C4-2B (cell line): Measurements from ENCODE around the gene MIPEP.

Experiments
- H3K27ac ChIP-seq: fragments of 450-650 bp; 2 replicates; pipeline ENCODE4 v1.5.1; 2017
- ZFX ChIP-seq: fragments of 450-650 bp; IDR thresholded peaks from 2 replicates; pipeline ENCODE4 v1.6.1; 2017
- TF ChIP-seq, protein P1 (sequence below): fragments of 450-650 bp; conservative IDR thresholded peaks from 2 replicates; pipeline ENCODE4 v1.5.1; 2017; ENCODE audit warnings: mild to moderate bottlenecking

The MIPEP gene

DNA sequence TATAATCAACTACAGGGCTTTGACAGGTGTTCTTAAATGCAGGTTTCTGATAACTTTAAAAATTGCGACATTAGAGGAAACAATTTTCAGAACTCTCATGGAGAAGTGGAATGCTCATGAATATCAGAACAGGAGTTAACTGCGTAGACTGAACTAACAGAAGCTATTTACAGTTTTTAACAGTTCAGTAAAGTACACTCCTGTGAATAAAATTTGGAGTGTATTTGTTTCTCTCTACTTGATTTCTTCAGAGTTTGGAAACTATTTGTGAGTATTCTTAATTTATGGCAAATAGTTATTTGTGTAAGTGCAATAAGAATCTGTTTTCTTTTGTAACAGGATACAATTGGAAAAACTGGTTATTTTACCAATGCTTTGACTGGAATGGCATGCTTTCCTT lies 204.6 kb downstream of the MIPEP start:
- TF ChIP-seq ZFX: no peak
- TF ChIP-seq, protein P1, sequence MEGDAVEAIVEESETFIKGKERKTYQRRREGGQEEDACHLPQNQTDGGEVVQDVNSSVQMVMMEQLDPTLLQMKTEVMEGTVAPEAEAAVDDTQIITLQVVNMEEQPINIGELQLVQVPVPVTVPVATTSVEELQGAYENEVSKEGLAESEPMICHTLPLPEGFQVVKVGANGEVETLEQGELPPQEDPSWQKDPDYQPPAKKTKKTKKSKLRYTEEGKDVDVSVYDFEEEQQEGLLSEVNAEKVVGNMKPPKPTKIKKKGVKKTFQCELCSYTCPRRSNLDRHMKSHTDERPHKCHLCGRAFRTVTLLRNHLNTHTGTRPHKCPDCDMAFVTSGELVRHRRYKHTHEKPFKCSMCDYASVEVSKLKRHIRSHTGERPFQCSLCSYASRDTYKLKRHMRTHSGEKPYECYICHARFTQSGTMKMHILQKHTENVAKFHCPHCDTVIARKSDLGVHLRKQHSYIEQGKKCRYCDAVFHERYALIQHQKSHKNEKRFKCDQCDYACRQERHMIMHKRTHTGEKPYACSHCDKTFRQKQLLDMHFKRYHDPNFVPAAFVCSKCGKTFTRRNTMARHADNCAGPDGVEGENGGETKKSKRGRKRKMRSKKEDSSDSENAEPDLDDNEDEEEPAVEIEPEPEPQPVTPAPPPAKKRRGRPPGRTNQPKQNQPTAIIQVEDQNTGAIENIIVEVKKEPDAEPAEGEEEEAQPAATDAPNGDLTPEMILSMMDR: no peak
- no peak overlapping the region for H3K27ac ChIP-seq

DNA sequence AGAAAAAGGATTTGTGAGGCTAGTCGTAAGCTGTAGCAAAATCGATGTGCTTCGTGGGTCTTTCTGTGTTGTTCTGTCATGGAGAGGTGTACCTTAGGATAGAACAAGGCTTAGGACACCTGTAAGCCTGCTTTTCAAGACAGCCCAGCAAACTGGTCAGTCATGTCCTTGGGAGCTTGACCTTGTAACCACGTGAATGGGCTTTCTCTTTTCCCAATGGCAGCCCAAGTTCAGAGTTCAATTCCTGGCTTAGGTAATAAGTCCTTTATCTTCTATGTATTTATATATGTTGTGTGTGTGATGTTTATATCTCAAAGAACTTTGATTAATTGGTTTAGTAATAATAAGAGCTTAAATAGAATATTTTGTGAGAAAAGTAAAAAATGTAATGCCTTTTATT lies 206.1 kb downstream of the MIPEP start:
- TF ChIP-seq, protein P1: no peak
- no peak for TF ChIP-seq ZFX
- no peak overlapping the region for H3K27ac ChIP-seq

DNA sequence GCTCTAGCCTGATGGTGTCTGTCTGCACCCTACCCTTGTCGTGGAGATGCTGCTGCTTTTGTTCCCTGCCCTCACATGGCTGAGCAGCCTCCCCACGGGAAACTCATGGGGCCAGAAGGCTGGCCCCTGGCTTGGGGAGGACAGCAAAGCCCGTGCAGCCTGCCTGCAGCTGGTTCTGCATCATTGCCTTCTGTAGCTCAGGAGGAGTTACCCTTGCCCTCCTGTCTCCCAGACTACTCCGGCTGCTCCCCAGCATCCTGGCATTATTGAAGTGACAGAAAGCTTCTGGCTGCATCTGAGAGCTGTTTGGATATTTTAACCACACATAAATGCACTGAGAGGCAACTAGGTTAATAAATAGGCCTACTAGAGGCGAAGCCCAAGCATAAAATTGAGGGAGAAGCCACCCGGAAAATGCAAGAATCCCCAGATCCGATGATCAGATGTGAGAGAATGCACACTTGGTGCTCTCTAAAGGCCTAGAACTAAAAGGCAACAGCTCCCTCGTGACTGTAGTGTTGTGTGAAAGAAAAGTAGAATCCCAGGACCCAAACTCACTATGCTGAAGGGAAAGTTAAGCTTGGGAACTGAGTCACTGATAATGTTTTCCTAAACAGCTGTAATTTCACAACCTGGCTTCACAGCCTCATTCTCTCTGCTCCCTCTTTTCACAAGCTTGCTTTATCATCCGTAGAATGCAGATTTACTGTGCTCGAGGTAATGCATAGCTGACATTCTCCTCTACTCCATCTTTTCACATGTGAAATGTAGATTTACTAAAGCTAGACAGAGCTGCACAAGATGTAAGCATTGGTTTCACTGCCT lies 208.1 kb downstream of the MIPEP start:
- no peak overlapping the region for H3K27ac ChIP-seq
- TF ChIP-seq ZFX: no peak
- TF ChIP-seq, protein P1: no peak
